ENCODE results near the gene COL13A1.

The COL13A1 gene

DNA sequence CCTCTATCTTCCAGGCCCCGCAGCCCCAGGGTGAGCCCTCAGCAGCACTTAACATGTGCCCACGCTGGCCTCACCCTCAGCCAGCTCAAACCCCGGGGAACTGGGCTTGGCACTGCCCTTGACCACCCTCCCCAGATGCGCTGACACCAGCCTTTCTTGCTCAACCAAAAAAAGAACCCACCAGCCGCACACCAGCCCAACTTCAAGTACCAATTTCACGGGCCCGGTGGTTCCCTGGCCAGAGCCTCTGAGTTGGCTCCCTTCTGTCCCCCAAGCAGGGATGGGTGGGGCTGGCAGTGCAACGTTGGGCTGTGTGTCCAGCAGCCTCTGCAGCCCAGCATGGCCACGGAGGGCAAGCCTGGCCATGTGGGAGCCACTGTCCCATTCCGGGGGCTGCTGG, 96.3 kb downstream of the COL13A1 start:
- H3K36me3 ChIP-seq (ENCODE audit: control insufficient read depth, insufficient read depth, low read length), result no peaks in the 10 kb centered on the region
- H3K9me3 ChIP-seq (ENCODE audit: control insufficient read depth, low read length), result no peaks in the 10 kb centered on the region
- no peak overlapping the region for H3K9ac ChIP-seq
- no peaks in the 10 kb centered on the region for H3K27me3 ChIP-seq (ENCODE audit: control insufficient read depth, insufficient read depth, low read length)
- no peak overlapping the region for H2AFZ ChIP-seq
- H3K4me1 ChIP-seq, result peaks cover 3% of the 10 kb centered on the region
- TF ChIP-seq, protein P1, sequence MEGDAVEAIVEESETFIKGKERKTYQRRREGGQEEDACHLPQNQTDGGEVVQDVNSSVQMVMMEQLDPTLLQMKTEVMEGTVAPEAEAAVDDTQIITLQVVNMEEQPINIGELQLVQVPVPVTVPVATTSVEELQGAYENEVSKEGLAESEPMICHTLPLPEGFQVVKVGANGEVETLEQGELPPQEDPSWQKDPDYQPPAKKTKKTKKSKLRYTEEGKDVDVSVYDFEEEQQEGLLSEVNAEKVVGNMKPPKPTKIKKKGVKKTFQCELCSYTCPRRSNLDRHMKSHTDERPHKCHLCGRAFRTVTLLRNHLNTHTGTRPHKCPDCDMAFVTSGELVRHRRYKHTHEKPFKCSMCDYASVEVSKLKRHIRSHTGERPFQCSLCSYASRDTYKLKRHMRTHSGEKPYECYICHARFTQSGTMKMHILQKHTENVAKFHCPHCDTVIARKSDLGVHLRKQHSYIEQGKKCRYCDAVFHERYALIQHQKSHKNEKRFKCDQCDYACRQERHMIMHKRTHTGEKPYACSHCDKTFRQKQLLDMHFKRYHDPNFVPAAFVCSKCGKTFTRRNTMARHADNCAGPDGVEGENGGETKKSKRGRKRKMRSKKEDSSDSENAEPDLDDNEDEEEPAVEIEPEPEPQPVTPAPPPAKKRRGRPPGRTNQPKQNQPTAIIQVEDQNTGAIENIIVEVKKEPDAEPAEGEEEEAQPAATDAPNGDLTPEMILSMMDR (IDR thresholded peaks at IDR 0.05), result no peak
- H3K27ac ChIP-seq, result no peak overlapping the region
- no peaks in the 10 kb centered on the region for H3K79me2 ChIP-seq
- no peak overlapping the region for H3K4me3 ChIP-seq (ENCODE audit: low read depth, low read length)
- no peak overlapping the region for H3K4me2 ChIP-seq (ENCODE audit: low read length)

DNA sequence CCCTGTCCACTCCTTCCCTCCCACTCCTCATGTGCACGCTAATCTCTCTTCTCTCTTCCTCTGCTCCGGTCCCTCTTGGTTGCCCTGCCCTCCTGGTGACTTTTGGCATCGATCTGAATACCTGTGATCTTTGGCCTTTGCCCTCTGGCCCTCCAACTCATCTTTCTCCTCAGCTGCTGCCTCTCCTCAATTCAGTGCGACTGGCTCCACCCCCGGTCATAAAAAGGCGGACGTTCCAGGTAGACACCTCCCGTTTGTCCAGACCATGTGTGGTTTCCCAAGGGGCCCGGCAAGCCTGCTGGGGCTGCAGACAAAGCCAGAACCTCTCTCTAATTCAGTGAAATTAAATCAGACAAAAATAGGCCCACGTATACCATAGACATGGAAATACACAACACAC, 96.8 kb downstream of the COL13A1 start:
- Histone ChIP-seq H3K4me3 (ENCODE audit: low read depth, low read length) (no peak overlapping the region), H3K4me2 (ENCODE audit: low read length) (no peak overlapping the region)

DNA sequence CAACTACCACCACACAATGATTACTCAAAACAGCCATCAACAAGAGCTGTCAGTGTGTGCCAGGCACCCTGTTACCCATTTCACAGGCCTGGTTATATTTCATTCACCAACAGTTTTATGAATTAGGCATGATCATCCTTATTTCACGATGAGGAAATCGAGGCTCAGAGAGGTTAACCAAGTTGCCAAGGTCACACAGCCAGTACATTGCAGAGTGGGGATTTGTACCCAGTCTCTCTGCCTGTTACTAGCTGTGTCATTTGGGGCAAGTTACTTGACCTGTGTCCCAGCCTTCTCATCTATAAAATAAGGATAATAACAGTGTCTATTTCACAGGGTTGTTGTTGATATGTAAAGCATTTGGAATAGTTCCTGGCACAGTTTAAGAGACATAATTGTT, 97.2 kb downstream of the COL13A1 start:
- H3K79me2 ChIP-seq, result no peaks in the 10 kb centered on the region
- H3K4me3 ChIP-seq (ENCODE audit: low read depth, low read length), result no peak overlapping the region
- H3K4me1 ChIP-seq, result peaks cover 6% of the 10 kb centered on the region
- H3K9ac ChIP-seq, result no peak overlapping the region
- no peak overlapping the region for H3K27ac ChIP-seq
- no peaks in the 10 kb centered on the region for H3K9me3 ChIP-seq (ENCODE audit: control insufficient read depth, low read length)
- H2AFZ ChIP-seq, result no peak overlapping the region
- H3K27me3 ChIP-seq (ENCODE audit: control insufficient read depth, insufficient read depth, low read length), result no peaks in the 10 kb centered on the region
- H3K36me3 ChIP-seq (ENCODE audit: control insufficient read depth, insufficient read depth, low read length), result no peaks in the 10 kb centered on the region
- no peak overlapping the region for H3K4me2 ChIP-seq (ENCODE audit: low read length)
- TF ChIP-seq, protein P1 (IDR thresholded peaks at IDR 0.05), result no peak

More for the DNA sequence above, 96.8 kb downstream of the COL13A1 start:
- peaks cover 5% of the 10 kb centered on the region for H3K4me1 ChIP-seq
- H3K79me2 ChIP-seq, result no peaks in the 10 kb centered on the region
- no peak overlapping the region for H3K27ac ChIP-seq
- no peak overlapping the region for H2AFZ ChIP-seq
- no peaks in the 10 kb centered on the region for H3K27me3 ChIP-seq (ENCODE audit: control insufficient read depth, insufficient read depth, low read length)
- no peaks in the 10 kb centered on the region for H3K36me3 ChIP-seq (ENCODE audit: control insufficient read depth, insufficient read depth, low read length)
- TF ChIP-seq, protein P1 (IDR thresholded peaks at IDR 0.05), result no peak
- no peaks in the 10 kb centered on the region for H3K9me3 ChIP-seq (ENCODE audit: control insufficient read depth, low read length)
- H3K9ac ChIP-seq, result no peak overlapping the region

DNA sequence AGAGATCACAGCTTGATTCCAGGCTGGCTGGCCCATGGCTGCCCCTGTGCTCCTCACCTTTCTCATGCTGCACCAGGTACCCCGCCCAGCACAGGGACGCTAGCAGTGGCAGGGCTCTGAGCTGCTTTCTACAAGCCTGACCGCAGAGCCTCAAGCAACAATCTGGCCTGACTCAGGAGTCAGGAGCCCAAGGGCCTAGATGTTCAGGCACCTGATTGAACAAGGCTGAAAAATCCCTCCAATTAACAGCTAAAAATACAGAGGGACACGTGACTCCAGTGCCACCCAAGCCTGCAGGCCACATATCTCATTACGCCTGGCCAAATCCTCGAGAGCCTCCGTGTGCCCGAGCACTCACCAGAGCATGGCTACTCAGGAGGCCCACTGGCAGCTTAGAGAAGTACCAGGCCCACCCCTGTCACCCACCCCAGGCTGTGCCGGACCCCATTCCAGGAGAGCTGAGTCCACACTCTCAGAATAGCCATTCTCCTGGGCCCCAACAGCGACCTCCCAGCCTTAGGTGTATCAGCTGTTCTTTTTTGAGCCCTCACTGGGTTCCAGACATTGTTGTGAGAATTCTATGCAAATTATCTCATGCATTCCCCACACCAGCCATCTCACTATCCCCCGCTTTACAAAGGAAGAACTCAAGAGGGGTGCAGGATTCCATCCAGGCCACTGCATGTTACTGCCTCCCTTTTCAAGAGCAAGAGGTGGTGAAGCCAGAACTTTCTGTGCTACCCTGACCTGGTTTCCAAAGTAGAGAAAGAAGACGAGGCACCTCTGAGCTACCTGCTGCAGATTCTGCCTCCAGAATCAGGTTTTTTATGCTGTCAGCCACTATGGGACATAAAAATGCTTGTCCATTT, 98.3 kb downstream of the COL13A1 start:
- Histone ChIP-seq H3K4me1 (peaks cover 6% of the 10 kb centered on the region), H3K9me3 (ENCODE audit: control insufficient read depth, low read length) (no peaks in the 10 kb centered on the region), H3K79me2 (no peaks in the 10 kb centered on the region), H2AFZ (peak overlapping the region; percentile 68), H3K4me3 (ENCODE audit: low read depth, low read length) (no peak overlapping the region), H3K36me3 (ENCODE audit: control insufficient read depth, insufficient read depth, low read length) (no peaks in the 10 kb centered on the region), H3K9ac (no peak overlapping the region), H3K27ac (no peak overlapping the region), H3K27me3 (ENCODE audit: control insufficient read depth, insufficient read depth, low read length) (no peaks in the 10 kb centered on the region), H3K4me2 (ENCODE audit: low read length) (no peak overlapping the region)
- TF ChIP-seq, protein P1 (IDR thresholded peaks at IDR 0.05), result no peak

DNA sequence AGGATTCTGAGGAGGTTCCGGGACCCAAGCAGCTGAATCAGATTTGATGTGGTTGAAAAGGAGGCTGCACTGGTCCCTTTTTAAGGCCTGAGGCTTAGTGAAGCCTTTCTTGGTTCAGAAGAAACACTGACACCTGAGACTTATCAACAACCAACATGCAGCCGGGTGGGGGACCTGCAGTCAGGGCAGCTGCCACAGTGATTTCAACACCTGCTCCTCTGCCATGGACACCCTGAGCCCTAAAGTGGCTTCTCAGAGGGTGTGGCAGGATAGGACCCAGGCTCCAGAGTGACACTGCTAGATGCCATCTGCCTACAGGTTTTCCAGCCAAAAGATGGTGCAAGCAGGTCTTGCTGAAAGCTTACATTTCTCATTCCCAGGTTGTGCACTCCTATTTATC, 99.3 kb downstream of the COL13A1 start:
- Histone ChIP-seq H3K4me3 (ENCODE audit: low read depth, low read length) (no peak overlapping the region), H3K4me1 (peaks cover 6% of the 10 kb centered on the region), H3K27ac (no peak overlapping the region)

More for the DNA sequence above, 99.3 kb downstream of the COL13A1 start:
- Histone ChIP-seq H3K79me2 (no peaks in the 10 kb centered on the region), H3K4me2 (ENCODE audit: low read length) (no peak overlapping the region), H3K9me3 (ENCODE audit: control insufficient read depth, low read length) (no peaks in the 10 kb centered on the region), H3K9ac (no peak overlapping the region), H2AFZ (no peak overlapping the region), H3K36me3 (ENCODE audit: control insufficient read depth, insufficient read depth, low read length) (no peaks in the 10 kb centered on the region), H3K27me3 (ENCODE audit: control insufficient read depth, insufficient read depth, low read length) (no peaks in the 10 kb centered on the region)
- TF ChIP-seq, protein P1 (IDR thresholded peaks at IDR 0.05), result no peak
